HG03565 (cell line): Measurements from ENCODE around the gene RHBDL2.
"Not testable (repeated sequence)": the region's sequence is repeated elsewhere in the genome, so short reads cannot be mapped to it uniquely, and the experiment has no call there.

Source experiments
- ATAC-seq: cut with Tn5 transposase; IDR thresholded peaks from one replicate; pipeline ENCODE4 v1.9.1; 2021; ENCODE audit warnings: mild to moderate bottlenecking, moderate library complexity; ENCODE audit not compliant: unreplicated experiment

Gene RHBDL2

DNA sequence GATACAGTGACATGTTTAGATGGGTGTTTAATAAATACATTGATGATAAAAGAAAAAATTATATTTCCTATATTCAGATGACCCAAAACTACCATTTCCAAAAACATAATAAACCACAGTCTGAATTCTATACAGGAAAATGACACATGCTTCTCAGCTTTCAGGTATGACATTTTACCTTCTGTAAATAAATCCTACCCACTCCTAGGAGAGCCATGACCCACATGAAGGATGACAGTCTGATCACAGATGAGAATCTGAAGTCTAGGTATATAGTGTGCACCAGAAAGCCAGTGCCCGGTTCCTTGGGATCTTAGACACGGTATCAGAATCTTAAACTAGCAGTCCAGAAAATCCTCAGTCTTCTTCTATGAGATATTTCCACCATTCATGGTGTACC lies 56.5 kb downstream of the RHBDL2 start:
- ATAC-seq = no peak

DNA sequence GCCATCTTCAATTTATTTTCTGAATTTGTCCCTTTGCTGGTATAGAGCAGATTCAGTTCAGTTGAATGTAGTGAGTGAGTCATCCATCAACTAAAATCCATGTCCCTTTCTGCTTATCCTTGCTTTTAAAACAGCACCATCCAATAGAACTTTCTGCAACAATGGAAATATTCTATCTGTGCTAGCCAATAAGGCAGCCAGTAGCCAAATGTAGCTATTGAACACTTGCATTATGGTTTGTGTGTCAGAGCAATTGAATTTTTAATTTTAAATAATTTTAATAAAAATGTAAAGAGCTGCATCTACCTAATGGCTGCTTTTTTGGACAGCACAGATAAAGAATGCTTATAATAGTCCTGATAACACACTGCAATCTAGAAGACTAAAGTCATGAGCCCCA lies 60.1 kb downstream of the RHBDL2 start, which contains the start of gene GJA9:
Gene GJA9 (minus strand): TSS at position 101 of the 400 bp plus-strand sequence. CDS start 5,489 bp downstream, outside the sequence.
- ATAC-seq = no peak

- ATAC-seq = no peak
Observed at GRCh38 chr1:38875811-38876210, 65.8 kb downstream of the RHBDL2 start.

DNA sequence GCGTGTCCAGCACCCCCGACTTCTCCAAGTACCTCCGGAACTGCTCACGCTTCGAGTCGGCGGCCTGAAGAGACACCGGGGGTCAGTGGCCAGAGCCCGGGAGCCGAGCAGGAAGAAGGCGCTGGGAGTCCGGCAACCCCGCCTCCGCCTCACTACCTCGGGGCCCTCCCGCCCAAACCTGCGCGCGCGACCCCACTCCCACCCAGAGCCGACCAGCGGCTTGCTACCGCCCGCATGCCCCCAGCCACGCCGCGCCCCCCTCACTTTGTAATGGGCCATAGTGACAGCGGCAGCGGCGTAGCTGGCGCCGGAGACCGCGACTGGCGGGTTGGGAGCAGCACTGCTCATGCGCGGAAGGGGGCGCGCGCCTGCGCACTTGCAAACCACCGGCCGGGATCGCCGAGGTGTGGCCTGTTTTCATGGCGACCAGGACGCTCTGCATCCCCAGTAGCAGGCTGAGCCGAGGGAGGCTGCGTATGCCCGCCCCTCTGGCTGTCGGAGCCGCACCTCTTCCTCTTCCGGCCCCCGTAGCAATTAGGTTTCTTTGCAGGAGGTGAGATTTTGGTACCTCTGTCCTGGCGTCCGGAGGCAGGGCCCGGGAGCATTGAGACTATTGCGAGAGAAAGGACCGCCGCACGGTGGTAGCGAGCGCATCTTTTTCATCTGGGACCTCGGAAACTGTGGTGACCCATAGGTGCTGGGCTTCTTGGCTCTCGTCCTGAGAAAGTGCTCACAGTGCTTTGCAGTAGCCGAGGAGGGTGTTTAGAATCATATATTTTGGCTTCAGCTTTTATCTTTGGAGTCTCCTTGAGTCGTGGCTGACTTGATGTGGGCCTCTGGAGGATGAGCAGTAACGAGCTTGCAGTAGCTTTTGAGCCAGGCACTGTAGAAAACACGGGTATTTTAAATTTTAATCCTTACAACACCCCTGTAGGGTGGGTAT lies 68.3 kb downstream of the RHBDL2 start, which contains the start of gene MYCBP:
Gene MYCBP (minus strand): TSS at position 322 of the 943 bp plus-strand sequence. CDS start 43 bp downstream, at position 279.
- peak; percentile 92 for ATAC-seq

DNA sequence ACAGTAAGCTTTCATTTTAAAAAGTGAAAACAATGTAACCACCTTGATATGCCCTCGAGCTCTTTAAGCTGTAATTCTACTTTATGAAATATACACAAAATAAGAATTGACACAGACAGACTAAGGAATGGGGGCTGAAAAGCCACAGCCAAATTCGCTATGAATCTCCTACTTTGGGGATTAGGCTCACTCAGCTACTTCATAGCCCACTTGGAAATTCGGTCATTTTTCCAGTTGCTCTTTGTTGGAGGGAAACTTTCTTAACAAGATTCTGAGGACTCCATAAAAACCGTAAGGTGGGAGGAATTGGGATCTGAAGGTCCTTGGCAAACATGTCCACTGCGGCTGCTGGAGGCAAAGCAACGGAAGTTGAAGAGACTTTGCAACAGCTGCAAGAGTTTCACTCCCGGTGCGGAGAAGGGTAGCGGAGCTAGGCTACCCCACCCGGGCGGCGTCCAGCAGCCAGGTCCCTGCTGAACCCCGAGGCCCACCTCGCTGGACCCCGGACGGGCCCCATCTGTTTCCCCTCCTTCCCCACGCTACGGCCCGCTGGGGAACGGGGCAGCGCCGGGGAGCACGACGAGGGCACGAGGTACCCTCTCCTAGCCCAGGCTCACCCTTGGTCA lies 69.1 kb downstream of the RHBDL2 start:
- ATAC-seq = peak; percentile 12

- ATAC-seq = no peak
Observed at GRCh38 chr1:38870996-38871395, 70.6 kb downstream of the RHBDL2 start.

GRCh38 chr1:38867208-38867607 lies 74.4 kb downstream of the RHBDL2 start:
- no peak for ATAC-seq

DNA sequence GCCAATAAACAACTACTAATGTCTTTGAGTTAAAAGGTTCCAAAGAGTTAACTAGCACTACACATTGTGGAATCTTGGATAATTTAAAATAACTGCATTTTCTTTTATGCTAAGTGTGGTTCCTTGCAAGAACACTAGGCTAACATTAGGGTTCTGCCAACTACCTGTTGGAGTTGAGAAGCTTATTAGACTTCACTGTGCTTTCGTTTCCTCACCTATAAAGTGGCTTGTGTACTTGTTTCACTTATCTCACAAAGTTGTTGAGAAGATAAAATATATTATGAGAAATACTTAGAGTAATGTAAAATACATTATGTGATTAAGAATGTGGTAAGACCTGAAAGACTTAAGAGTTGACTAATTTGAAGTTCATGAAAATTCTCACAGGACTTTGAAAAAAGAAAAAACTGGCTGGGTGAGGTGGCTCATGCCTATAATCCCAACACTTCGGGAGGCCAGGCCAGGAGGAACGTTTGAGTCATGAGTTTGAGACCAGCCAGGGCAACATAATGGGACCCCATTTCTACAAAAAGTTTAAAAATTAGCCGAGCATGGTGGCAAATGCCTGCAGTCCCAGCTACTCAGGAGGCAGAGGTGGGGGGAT lies 76.4 kb downstream of the RHBDL2 start:
- ATAC-seq = no peak

GRCh38 chr1:38860454-38860795 lies 81.2 kb downstream of the RHBDL2 start:
- ATAC-seq = no peak

DNA sequence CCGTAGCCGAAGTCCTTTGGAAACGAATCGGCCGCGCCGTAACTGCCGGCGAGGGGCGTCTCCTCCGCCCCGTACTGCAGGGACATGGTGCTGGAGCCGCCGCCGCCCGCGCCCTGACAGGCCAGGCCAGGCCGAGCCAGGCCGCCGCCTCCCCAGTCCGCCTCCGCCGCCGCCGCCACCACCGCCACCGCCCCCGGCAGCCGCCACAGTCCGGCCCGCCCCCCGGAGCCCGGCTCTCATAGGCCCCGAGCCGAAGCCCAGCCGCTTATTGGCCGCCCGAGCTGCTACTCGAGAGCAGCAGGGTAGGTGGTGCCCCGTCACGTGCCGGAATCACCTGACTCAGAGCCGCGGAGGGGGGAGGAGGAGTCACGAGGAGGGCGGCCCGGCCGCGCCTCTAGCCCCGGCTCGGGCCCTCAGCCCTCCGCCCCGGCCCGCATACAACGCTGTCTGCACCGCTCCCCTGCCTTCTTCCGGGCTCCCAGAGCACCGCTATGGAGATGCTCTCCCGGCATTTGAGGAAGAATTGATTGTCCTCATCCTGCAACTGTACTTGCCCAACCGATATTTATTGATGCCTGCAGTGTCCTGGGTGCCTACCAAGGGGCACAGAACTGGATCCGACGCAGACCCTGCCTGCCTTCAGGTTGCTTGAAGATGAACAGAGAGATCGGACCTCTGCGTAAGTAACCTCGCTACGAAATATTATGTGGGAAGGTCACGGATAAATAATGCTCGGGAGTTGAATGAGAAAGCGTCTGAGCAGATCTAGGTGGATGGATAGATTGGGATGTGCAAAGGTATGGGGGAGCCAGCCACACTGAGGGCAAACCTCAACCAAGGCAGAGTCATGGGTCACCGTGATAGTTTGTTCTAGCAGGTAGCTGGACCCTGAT lies 81.8 kb downstream of the RHBDL2 start, which contains the start of gene RRAGC:
Gene RRAGC (minus strand): TSS at position 212 of the 893 bp plus-strand sequence. CDS start 126 bp downstream, at position 86.
- peak; percentile 85 for ATAC-seq

DNA sequence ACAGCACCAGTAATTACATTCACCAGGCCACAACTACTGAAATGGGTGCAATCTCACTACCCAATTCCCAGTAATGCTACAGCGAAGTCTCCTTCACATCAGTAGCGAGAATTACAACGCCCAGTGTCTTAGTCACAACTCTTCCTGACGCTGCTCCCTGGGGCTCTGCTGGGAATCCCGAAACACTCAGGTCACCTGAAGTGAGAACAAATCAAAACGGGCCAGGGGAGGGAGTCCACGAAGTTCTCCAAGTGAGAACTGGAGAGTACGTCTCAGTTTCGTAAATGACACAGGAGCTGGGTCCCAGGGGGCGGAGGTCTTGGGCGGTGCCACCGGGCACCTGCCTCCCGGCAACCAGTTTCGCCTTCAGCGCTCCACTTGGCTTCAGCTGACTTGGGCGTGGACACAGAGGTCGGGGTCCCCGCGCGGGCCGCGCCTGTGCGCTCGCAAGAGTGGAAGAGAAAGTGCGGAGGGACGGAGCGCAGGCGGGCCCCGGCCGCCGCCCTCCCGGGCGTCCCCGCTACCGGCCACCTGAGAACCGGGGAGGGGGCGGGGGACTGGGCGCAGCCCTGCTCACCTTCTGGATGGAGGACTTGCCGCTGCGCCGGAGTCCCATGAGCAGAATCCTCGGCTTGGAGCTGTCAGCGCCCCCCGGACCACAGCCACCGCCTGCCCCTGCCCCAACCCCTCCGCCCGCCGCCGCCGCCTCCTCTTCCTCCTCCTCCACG lies 82.6 kb downstream of the RHBDL2 start:
- ATAC-seq = peak; percentile 26

DNA sequence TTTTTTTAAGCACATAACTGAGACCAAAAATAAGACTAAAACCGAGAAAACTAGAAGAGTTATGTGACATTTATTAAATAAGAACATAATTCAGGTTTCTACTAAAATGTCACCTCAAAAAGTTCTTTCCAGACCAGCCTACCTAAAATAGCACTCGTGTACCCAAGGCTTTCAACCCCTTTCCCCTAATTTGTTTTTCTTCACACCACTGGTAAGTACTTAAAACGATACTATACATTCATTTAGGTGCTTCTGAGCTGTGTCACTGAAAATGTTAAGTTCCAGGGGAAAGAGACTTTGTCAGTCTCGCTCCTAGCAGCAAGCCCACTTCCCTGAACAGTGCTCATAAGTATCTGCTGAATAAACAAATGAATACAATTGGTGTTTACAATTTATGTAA lies 88.8 kb downstream of the RHBDL2 start:
- ATAC-seq = peak; percentile 41

DNA sequence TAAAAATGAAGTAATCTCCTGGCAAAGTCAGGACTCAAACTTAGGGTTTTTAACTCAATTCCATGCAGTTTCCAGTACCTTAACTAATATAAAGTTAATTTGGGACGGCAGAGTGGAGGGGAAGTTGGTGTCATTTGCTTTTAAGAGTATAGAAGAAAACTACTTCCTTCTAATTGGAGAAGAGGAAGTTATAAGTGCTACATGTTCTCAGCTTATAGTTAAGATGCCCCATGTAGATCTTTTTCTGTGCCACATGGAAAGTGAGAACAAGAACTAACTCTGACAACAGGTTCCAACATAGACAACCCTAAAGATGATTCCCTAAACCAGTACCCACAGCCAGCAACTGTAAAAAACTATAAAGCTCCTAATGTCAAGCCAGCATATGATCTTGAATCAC lies 93.6 kb downstream of the RHBDL2 start:
- ATAC-seq = no peak

DNA sequence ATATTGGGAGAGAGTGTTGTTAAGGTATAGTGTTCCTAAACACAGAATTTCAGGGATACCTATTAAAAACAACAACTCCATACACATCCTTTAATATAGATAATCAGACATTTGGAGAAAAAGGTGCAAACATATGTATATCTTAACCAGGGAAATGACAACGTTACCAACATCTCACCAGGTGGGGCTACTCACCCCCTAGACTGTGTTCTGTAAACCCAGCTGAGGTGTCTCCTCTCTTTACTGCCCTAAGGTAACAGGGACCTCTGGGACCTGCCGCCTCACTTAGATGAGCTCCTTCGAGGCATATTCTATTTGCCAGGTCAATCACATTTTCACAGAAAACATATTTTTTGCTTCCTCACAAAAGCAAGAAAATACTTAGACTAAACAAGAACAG lies 95.4 kb downstream of the RHBDL2 start:
- no peak for ATAC-seq

- ATAC-seq = not testable (repeated sequence)
Observed at GRCh38 chr1:38845088-38845487, 96.5 kb downstream of the RHBDL2 start.

GRCh38 chr1:38840281-38840680 lies 101.3 kb downstream of the RHBDL2 start:
- no peak for ATAC-seq

DNA sequence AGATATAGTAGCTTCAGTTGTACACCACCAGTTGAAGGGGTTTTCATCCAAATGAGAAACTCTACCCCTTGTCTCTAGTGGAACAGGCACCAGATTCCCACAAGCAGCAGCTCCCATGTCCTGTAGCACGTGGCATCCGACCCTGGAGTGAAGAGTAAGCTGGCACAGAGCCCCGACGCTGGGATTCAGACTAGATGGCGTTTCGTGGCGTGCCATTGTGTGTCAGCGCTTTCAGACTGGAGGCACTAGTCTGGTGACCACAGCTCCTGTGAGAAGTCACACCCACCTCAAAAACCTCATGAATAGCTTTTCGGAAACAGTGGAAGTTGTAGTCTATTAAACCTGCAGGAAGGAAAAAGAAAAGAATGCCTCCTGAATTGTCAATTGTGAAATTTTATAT lies 102.3 kb downstream of the RHBDL2 start:
- no peak for ATAC-seq

GRCh38 chr1:38836316-38836715 lies 105.3 kb downstream of the RHBDL2 start:
- ATAC-seq = not testable (repeated sequence)
